Osteoblast (primary cell): Measurements from ENCODE around the gene TNS3. TPM values are rescaled to one million over a fixed set of nuclear protein-coding genes. Genes with fewer than 3 reads are reported as not detected.

ENCODE experiments used
- DNase-seq: peaks from one replicate; pipeline ENCODE4 v3.0.0; 2011; ENCODE audit warnings: low spot score, mixed read lengths; ENCODE audit not compliant: insufficient read length; ENCODE audit errors: missing footprints
- H2AFZ ChIP-seq: 2 replicates; pipeline ENCODE4 v1.6.0; 2011; ENCODE audit warnings: mild to moderate bottlenecking, low read length
- H3K27ac ChIP-seq: 2 replicates; pipeline ENCODE4 v1.5.1; 2011; ENCODE audit warnings: mild to moderate bottlenecking, low read depth, low read length, moderate library complexity
- H3K27me3 ChIP-seq: 2 replicates; pipeline ENCODE4 v1.6.0; 2012; ENCODE audit warnings: mild to moderate bottlenecking, control low read depth, inconsistent platforms, low read length, moderate library complexity; ENCODE audit not compliant: insufficient read depth
- H3K36me3 ChIP-seq: 2 replicates; pipeline ENCODE4 v1.5.1; 2011; ENCODE audit warnings: mild to moderate bottlenecking, low read length, control low read depth, moderate library complexity; ENCODE audit not compliant: insufficient read depth
- H3K4me1 ChIP-seq: 2 replicates; pipeline ENCODE4 v1.5.1; 2011; ENCODE audit warnings: mild to moderate bottlenecking, low read length, control low read depth, moderate library complexity; ENCODE audit not compliant: insufficient read depth
- H3K4me2 ChIP-seq: 2 replicates; pipeline ENCODE4 v1.6.0; 2011; ENCODE audit warnings: mild to moderate bottlenecking, low read length; ENCODE audit not compliant: insufficient read depth
- H3K4me3 ChIP-seq: fragments of 200-600 bp; sonication (generic); 3 replicates; pipeline ENCODE4 v1.5.1; 2012; ENCODE audit warnings: mild to moderate bottlenecking, low read length, inconsistent platforms; ENCODE audit not compliant: insufficient read depth
- H3K79me2 ChIP-seq: 2 replicates; pipeline ENCODE4 v1.6.0; 2012; ENCODE audit warnings: mild to moderate bottlenecking, low read length, control low read depth, inconsistent platforms; ENCODE audit not compliant: insufficient read depth
- H3K9me3 ChIP-seq: 2 replicates; pipeline ENCODE4 v1.5.1; 2011; ENCODE audit warnings: low read depth, low read length, control low read depth
- H4K20me1 ChIP-seq: 2 replicates; pipeline ENCODE4 v1.6.0; 2012; ENCODE audit warnings: mild to moderate bottlenecking, low read length, control low read depth; ENCODE audit not compliant: insufficient read depth
- total RNA-seq: library from RNA; depleted of rRNA; stranded (reverse); fragments of >200 nt; gene quantifications from 2 replicates; pipeline ENCODE4 v1.2.3, GENCODE V29; 2012
- TF ChIP-seq, protein P1 (sequence below): IDR thresholded peaks from 2 replicates; pipeline ENCODE4 v1.5.1; 2011; ENCODE audit warnings: mild to moderate bottlenecking, low read depth, low read length, moderate library complexity; ENCODE audit errors: extremely low read depth

The TNS3 gene
- total RNA-seq, 1 donor: 67.3 TPM

DNA sequence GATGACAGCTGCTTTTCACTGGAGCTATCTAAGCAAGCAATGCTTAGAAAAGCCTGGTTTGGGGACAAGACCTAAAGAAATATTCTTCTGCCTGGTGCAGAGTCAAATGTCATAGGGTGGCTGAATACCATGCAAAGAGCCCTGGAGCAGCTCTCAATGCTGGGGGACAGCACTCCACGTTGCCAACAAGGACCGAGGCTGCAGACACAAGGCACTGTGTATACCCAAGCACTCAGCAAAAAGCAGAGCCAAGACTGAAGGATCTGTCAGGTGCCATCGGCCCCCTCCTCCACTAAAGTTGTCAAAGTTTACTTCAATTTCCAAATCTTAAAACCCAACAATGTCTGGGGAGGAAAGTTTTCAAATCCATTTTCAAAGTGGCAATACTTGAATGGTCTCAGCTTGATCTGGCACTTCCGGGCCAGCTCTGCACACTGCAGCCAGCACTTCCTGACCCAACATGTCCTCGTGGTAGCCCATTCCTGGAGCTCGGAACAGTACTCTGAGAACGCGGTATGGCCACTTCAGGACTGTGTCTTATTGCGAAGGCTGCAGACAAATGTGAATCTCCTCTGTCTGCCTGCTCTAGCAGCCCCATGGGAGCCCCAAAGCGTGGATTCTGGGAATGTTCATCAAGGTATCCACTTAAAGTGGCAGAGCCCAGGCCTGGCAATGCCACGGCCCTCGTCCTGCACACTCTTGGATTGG is 191.8 kb downstream of the TNS3 start:
- peaks cover 54% of the 10 kb centered on the region for H3K36me3 ChIP-seq
- no peak overlapping the region for H3K4me3 ChIP-seq
- H3K4me2 ChIP-seq: no peak overlapping the region
- DNase-seq: no peak
- H3K79me2 ChIP-seq: no peaks in the 10 kb centered on the region
- no peaks in the 10 kb centered on the region for H3K9me3 ChIP-seq
- no peaks in the 10 kb centered on the region for H3K27me3 ChIP-seq
- TF ChIP-seq, protein P1, sequence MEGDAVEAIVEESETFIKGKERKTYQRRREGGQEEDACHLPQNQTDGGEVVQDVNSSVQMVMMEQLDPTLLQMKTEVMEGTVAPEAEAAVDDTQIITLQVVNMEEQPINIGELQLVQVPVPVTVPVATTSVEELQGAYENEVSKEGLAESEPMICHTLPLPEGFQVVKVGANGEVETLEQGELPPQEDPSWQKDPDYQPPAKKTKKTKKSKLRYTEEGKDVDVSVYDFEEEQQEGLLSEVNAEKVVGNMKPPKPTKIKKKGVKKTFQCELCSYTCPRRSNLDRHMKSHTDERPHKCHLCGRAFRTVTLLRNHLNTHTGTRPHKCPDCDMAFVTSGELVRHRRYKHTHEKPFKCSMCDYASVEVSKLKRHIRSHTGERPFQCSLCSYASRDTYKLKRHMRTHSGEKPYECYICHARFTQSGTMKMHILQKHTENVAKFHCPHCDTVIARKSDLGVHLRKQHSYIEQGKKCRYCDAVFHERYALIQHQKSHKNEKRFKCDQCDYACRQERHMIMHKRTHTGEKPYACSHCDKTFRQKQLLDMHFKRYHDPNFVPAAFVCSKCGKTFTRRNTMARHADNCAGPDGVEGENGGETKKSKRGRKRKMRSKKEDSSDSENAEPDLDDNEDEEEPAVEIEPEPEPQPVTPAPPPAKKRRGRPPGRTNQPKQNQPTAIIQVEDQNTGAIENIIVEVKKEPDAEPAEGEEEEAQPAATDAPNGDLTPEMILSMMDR: no peak
- no peak overlapping the region for H2AFZ ChIP-seq
- H3K4me1 ChIP-seq: peaks cover 12% of the 10 kb centered on the region
- H4K20me1 ChIP-seq: peaks cover 91% of the 10 kb centered on the region
- no peak overlapping the region for H3K27ac ChIP-seq

GRCh38 chr7:47389171-47389922 is 192.6 kb downstream of the TNS3 start:
- TF ChIP-seq, protein P1: no peak
- Histone ChIP-seq H3K4me2 (no peak overlapping the region), H4K20me1 (peaks cover 91% of the 10 kb centered on the region)

GRCh38 chr7:47387506-47387905 is 194.4 kb downstream of the TNS3 start:
- no peaks in the 10 kb centered on the region for H3K27me3 ChIP-seq
- no peak overlapping the region for H2AFZ ChIP-seq
- no peaks in the 10 kb centered on the region for H3K9me3 ChIP-seq
- peaks cover 5% of the 10 kb centered on the region for H3K4me1 ChIP-seq
- H3K4me2 ChIP-seq: no peak overlapping the region
- no peak for DNase-seq
- H3K79me2 ChIP-seq: no peaks in the 10 kb centered on the region
- TF ChIP-seq, protein P1: no peak
- H3K4me3 ChIP-seq: no peak overlapping the region
- no peak overlapping the region for H3K27ac ChIP-seq
- H4K20me1 ChIP-seq: peaks cover 94% of the 10 kb centered on the region
- peaks cover 55% of the 10 kb centered on the region for H3K36me3 ChIP-seq

More at GRCh38 chr7:47389171-47389922, 192.6 kb downstream of the TNS3 start:
- H3K4me3 ChIP-seq: no peak overlapping the region
- DNase-seq: no peak
- H3K27me3 ChIP-seq: no peaks in the 10 kb centered on the region
- H3K36me3 ChIP-seq: peaks cover 52% of the 10 kb centered on the region
- no peak overlapping the region for H2AFZ ChIP-seq
- no peak overlapping the region for H3K27ac ChIP-seq
- peaks cover 12% of the 10 kb centered on the region for H3K4me1 ChIP-seq
- no peaks in the 10 kb centered on the region for H3K79me2 ChIP-seq
- no peaks in the 10 kb centered on the region for H3K9me3 ChIP-seq

DNA sequence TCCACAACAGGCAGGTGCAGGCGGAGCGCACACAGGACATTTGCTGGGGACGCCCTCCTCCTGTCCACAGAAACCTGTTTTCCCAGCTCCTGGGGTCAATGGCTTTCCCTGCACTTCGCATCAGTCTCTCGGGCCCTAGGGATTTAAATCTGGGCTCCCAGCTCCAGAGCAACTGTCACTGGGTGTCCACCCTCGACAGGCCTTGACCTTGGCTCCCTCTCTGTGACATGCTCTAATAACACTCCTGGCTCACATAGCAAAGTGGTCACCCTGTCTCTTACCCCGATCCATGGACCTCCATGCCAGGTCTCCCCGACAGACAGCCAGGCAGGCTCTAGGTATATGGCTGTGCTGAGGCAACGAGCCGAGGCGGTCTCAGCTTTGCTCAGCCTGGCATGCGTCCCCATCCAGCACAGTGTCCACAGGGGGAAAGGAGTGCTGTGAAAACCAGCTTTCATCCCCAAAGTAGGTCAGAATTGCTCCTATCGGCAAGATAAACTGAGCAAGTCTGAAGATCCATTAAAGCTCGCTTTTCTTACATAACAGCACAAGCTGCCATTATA is 195.6 kb downstream of the TNS3 start:
- no peak for DNase-seq
- no peaks in the 10 kb centered on the region for H3K79me2 ChIP-seq
- peaks cover 94% of the 10 kb centered on the region for H4K20me1 ChIP-seq
- no peaks in the 10 kb centered on the region for H3K4me1 ChIP-seq
- no peaks in the 10 kb centered on the region for H3K9me3 ChIP-seq
- H3K36me3 ChIP-seq: peaks cover 57% of the 10 kb centered on the region
- no peak overlapping the region for H2AFZ ChIP-seq
- H3K4me2 ChIP-seq: no peak overlapping the region
- H3K27ac ChIP-seq: no peak overlapping the region
- H3K27me3 ChIP-seq: no peaks in the 10 kb centered on the region
- TF ChIP-seq, protein P1: no peak
- H3K4me3 ChIP-seq: no peak overlapping the region
